ENCODE results near the gene NOL6. TPM values are rescaled to one million over a fixed set of nuclear protein-coding genes. Genes with fewer than 3 reads are reported as not detected.

Gene NOL6
- total and polyA plus RNA-seq, 2 of the 13 experiments (the other 11 are each of a cell fraction or from before 2014, with no cell fraction given), result 17.0 to 30.2 TPM

DNA sequence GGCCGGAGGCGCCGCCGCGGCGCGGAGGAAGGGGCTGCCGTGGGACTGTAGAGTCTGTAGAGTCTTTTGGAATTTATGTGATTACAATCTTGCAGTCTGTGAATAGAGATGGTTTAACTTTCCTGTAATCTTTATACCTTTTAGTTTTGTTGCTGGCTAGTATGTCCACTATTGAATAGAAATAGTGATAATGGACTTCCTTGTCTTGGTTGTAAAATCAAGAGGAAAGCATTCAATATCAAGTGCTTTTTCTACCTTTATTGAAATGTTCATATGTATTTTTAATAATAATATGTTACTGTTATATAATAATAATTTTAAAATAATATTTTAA is 37.4 kb upstream of the NOL6 start (continued):
- TF ChIP-seq KDM2A (CRISPR knock-in tag; IDR thresholded peaks at IDR 0.05; ENCODE audit: borderline replicate concordance, low read depth) (0 out of 2 replicates have a peak, but pooled peaks have one; percentile 2), PHF20 (CRISPR knock-in tag; IDR thresholded peaks at IDR 0.05) (0 out of 2 replicates have a peak, but pooled peaks have one; percentile 31)

DNA sequence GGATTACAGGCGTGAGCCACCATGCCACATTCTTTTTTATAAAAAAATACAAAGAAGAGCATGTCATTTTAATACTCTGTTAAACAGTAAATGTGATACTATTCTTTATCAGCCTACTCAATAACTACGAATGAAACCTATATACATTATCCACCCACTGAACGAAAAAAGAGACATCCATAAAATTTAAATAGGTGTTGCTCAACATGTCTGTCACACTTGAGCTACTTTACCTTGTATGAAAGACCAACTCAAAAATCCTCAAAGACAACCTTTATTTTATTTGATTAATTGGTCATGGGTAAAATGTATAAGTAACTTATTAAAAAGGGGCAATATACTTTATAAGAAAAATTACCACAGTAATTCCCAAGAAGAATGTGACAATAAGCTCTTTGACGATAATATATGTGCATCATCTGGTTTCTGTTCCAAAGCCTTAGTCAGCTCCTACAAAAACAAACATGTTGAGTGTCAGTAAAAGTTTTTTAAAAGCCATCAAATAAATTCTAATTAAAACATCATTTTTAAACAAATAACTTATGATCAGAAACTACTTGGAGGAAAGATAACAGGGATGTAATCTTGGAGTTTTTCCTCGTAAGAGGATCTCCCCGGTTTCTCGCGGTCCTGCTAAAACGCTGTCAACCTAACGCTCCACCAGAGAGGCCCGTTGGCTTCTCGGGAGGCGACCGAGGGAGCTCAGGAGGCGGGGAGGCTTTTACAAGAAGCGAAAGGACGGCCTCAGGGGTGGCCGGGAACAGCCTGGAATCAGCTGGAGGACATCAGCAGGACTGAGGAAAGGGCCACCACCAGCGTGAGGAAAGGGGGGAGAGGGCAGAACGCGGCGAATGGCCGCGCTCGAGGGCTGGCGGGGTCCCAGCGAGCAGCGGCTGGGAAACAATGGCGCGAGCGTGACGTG is 36.8 kb upstream of the NOL6 start:
- Histone ChIP-seq H3K9me3 (ENCODE audit: low read length) (peaks cover 9% of the 10 kb centered on the region; the same call in 1 of the 2 replicates), H3K4me2 (ENCODE audit: low read depth, low read length) (peak overlapping the region; percentile 82), H4K20me1 (ENCODE audit: insufficient read depth, low read length) (no peaks in the 10 kb centered on the region), H3K36me3 (replicated peaks in 1 of 2; ENCODE audit: control insufficient read depth in 1 of 2, insufficient read depth in 2 of 2, low read length in 2 of 2) (no peaks in the 10 kb centered on the region), H3K27ac (ENCODE audit: extremely low read length, insufficient read depth, low read length) (no peak overlapping the region), H2AFZ (ENCODE audit: low read length) (peak overlapping the region; percentile 86), H3K79me2 (ENCODE audit: insufficient read depth, low read length) (no peaks in the 10 kb centered on the region), H3K4me1 (ENCODE audit: insufficient read depth, low read length) (peaks cover 11% of the 10 kb centered on the region), H3K27me3 (ENCODE audit: control insufficient read depth in 1 of 2, insufficient read depth in 2 of 2, low read length in 2 of 2) (no peaks in the 10 kb centered on the region; a peak in 1 of 5 replicates), H3K4me3 (replicated peaks in 1 of 3; ENCODE audit: insufficient read depth in 1 of 3, low read depth in 2 of 3, low read length in 3 of 3) (peak overlapping the region; percentile 78 to 83 (median 81)), H3K9ac (ENCODE audit: insufficient read depth, low read depth, low read length) (peak overlapping the region; percentile 61)
- BruUV-seq (replicated peaks), result TSS peak; percentile 68
- ATAC-seq (peak; percentile 91), FAIRE-seq (no peak), DNase-seq (ENCODE audit: low spot score) (no peak)
- ChIA-PET POLR2A (interaction anchor here (0.6 to 1.3 kb wide), 2 partner anchors 37 to 61 kb away, joined by 3 to 4 read pairs; partner anchors contain the start of gene NOL6), CTCF (ENCODE audit: low intra/inter-chr PET ratio, low total read pairs) (no interaction called here)
- WGBS (ENCODE audit: low lambda C conversion rate), result 8% methylated on average over 32 of the region's 32 CpGs
- in situ Hi-C loops (cut with HindIII; ENCODE audit: extremely low pct_ligation_motif_present, low pct_unique_long_range_greater_than_20kb) (no loop called here), intact Hi-C loops (cut with micrococcal nuclease; ENCODE audit: unreplicated experiment) (no loop called here)
- TF ChIP-seq SOX13 (IDR thresholded peaks at IDR 0.05), result no peak
- TF ChIP-seq SOX13 (CRISPR knock-in tag; conservative IDR thresholded peaks at IDR 0.05 in 1 of 2, IDR thresholded peaks at IDR 0.05 in 1 of 2), result 0 out of 4 replicates have a peak, but pooled peaks of 1 of the 2 experiments have one; percentile 20
- TF ChIP-seq, protein P1, sequence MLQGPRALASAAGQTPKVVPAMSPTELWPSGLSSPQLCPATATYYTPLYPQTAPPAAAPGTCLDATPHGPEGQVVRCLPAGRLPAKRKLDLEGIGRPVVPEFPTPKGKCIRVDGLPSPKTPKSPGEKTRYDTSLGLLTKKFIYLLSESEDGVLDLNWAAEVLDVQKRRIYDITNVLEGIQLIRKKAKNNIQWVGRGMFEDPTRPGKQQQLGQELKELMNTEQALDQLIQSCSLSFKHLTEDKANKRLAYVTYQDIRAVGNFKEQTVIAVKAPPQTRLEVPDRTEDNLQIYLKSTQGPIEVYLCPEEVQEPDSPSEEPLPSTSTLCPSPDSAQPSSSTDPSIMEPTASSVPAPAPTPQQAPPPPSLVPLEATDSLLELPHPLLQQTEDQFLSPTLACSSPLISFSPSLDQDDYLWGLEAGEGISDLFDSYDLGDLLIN (CRISPR knock-in tag; IDR thresholded peaks at IDR 0.05; ENCODE audit: borderline replicate concordance), result no peak
- TF ChIP-seq ARHGAP35 (CRISPR knock-in tag; IDR thresholded peaks at IDR 0.05; ENCODE audit: borderline replicate concordance), result no peak
- TF ChIP-seq ARID2 (CRISPR knock-in tag; IDR thresholded peaks at IDR 0.05; ENCODE audit: borderline replicate concordance), result no peak
- no peak for TF ChIP-seq ZNF652 (CRISPR knock-in tag; IDR thresholded peaks at IDR 0.05; ENCODE audit: borderline replicate concordance, low read depth)
- peak; percentile 17; the same call in 1 of the 2 replicates for TF ChIP-seq NFKB2 (CRISPR knock-in tag; IDR thresholded peaks at IDR 0.05; ENCODE audit: borderline replicate concordance)
- TF ChIP-seq ZNF747 (CRISPR knock-in tag; IDR thresholded peaks at IDR 0.05; ENCODE audit: borderline replicate concordance), result no peak
- TF ChIP-seq ZNF782 (CRISPR knock-in tag; IDR thresholded peaks at IDR 0.05; ENCODE audit: borderline replicate concordance), result no peak
- TF ChIP-seq, protein P2, sequence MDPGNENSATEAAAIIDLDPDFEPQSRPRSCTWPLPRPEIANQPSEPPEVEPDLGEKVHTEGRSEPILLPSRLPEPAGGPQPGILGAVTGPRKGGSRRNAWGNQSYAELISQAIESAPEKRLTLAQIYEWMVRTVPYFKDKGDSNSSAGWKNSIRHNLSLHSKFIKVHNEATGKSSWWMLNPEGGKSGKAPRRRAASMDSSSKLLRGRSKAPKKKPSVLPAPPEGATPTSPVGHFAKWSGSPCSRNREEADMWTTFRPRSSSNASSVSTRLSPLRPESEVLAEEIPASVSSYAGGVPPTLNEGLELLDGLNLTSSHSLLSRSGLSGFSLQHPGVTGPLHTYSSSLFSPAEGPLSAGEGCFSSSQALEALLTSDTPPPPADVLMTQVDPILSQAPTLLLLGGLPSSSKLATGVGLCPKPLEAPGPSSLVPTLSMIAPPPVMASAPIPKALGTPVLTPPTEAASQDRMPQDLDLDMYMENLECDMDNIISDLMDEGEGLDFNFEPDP (CRISPR knock-in tag; conservative IDR thresholded peaks at IDR 0.05), result no peak
- TF ChIP-seq, protein P3, sequence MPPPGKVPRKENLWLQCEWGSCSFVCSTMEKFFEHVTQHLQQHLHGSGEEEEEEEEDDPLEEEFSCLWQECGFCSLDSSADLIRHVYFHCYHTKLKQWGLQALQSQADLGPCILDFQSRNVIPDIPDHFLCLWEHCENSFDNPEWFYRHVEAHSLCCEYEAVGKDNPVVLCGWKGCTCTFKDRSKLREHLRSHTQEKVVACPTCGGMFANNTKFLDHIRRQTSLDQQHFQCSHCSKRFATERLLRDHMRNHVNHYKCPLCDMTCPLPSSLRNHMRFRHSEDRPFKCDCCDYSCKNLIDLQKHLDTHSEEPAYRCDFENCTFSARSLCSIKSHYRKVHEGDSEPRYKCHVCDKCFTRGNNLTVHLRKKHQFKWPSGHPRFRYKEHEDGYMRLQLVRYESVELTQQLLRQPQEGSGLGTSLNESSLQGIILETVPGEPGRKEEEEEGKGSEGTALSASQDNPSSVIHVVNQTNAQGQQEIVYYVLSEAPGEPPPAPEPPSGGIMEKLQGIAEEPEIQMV (CRISPR knock-in tag; IDR thresholded peaks at IDR 0.05; ENCODE audit: low read depth), result no peak
- TF ChIP-seq, protein P4, sequence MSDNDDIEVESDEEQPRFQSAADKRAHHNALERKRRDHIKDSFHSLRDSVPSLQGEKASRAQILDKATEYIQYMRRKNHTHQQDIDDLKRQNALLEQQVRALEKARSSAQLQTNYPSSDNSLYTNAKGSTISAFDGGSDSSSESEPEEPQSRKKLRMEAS (IDR thresholded peaks at IDR 0.05), result peak; percentile 46
- no peak for TF ChIP-seq ZNF567 (CRISPR knock-in tag; IDR thresholded peaks at IDR 0.05; ENCODE audit: borderline replicate concordance)
- no peak for TF ChIP-seq ZNF333 (CRISPR knock-in tag; IDR thresholded peaks at IDR 0.05; ENCODE audit: borderline replicate concordance)
- TF ChIP-seq ERF (CRISPR knock-in tag; IDR thresholded peaks at IDR 0.05), result no peak

Measured in HepG2 (cell line).